ENCODE measurements around the gene ATOH8. TPM values are rescaled to one million over a fixed set of nuclear protein-coding genes. Genes with fewer than 3 reads are reported as not detected.

The ATOH8 gene
- total RNA-seq, 2 donors from 2014 or later = 40.1 to 49.8 TPM

GRCh38 chr2:85760371-85760770 lies 6.6 kb downstream of the ATOH8 start:
- DNase-seq (ENCODE audit: low spot score) = no peak
- Histone ChIP-seq H3K4me1 (replicated peaks) (no peaks in the 10 kb centered on the region), H3K27ac (no peak overlapping the region), H3K4me3 (no peak overlapping the region), H3K9me3 (no peaks in the 10 kb centered on the region), H3K36me3 (no peaks in the 10 kb centered on the region), H3K27me3 (replicated peaks; ENCODE audit: insufficient read depth) (no peaks in the 10 kb centered on the region)
- intact Hi-C loops (cut with DNase I) = no loop called here
- no peak for TF ChIP-seq CTCF (IDR thresholded peaks at IDR 0.05)
- TF ChIP-seq POLR2A (IDR thresholded peaks at IDR 0.05) = no peak
- TF ChIP-seq POLR2AphosphoS5 (IDR thresholded peaks at IDR 0.05) = no peak
- WGBS = 67% methylated on average over 6 of the region's 6 CpGs

- no peaks in the 10 kb centered on the region for H3K9me3 ChIP-seq
- H3K4me1 ChIP-seq (replicated peaks) = no peaks in the 10 kb centered on the region
- H3K36me3 ChIP-seq = no peaks in the 10 kb centered on the region
- H3K27ac ChIP-seq = no peak overlapping the region
- DNase-seq (ENCODE audit: low spot score) = no peak
- intact Hi-C loops (cut with DNase I) = no loop called here
- TF ChIP-seq POLR2AphosphoS5 (IDR thresholded peaks at IDR 0.05) (no peak), POLR2A (IDR thresholded peaks at IDR 0.05) (no peak), CTCF (IDR thresholded peaks at IDR 0.05) (no peak)
- H3K4me3 ChIP-seq = no peak overlapping the region
- no peaks in the 10 kb centered on the region for H3K27me3 ChIP-seq (replicated peaks; ENCODE audit: insufficient read depth)
- WGBS = 85% methylated on average over 8 of the region's 8 CpGs
These were observed 7.1 kb downstream of the ATOH8 start for GRCh38 chr2:85760872-85761271.

GRCh38 chr2:85761512-85761944 lies 7.7 kb downstream of the ATOH8 start:
- H3K27ac ChIP-seq = no peak overlapping the region
- H3K9me3 ChIP-seq = no peaks in the 10 kb centered on the region
- H3K27me3 ChIP-seq (replicated peaks; ENCODE audit: insufficient read depth) = no peaks in the 10 kb centered on the region
- no peak for TF ChIP-seq POLR2AphosphoS5 (IDR thresholded peaks at IDR 0.05)
- no peak for TF ChIP-seq POLR2A (IDR thresholded peaks at IDR 0.05)
- TF ChIP-seq CTCF (IDR thresholded peaks at IDR 0.05) = no peak
- no peaks in the 10 kb centered on the region for H3K36me3 ChIP-seq
- intact Hi-C loops (cut with DNase I) = no loop called here
- no peak overlapping the region for H3K4me3 ChIP-seq
- DNase-seq (ENCODE audit: low spot score) = no peak
- no peaks in the 10 kb centered on the region for H3K4me1 ChIP-seq (replicated peaks)
- WGBS = 75% methylated on average over 3 of the region's 3 CpGs

GRCh38 chr2:85761946-85762345 lies 8.2 kb downstream of the ATOH8 start:
- no peak for DNase-seq (ENCODE audit: low spot score)
- no peak overlapping the region for H3K4me3 ChIP-seq
- no peak for TF ChIP-seq POLR2AphosphoS5 (IDR thresholded peaks at IDR 0.05)
- no peak for TF ChIP-seq CTCF (IDR thresholded peaks at IDR 0.05)
- no peaks in the 10 kb centered on the region for H3K36me3 ChIP-seq
- 87% methylated on average over 4 of the region's 4 CpGs for WGBS
- no peak overlapping the region for H3K27ac ChIP-seq
- no peaks in the 10 kb centered on the region for H3K9me3 ChIP-seq
- intact Hi-C loops (cut with DNase I) = no loop called here
- H3K4me1 ChIP-seq (replicated peaks) = no peaks in the 10 kb centered on the region
- no peaks in the 10 kb centered on the region for H3K27me3 ChIP-seq (replicated peaks; ENCODE audit: insufficient read depth)

GRCh38 chr2:85763132-85763531 lies 9.3 kb downstream of the ATOH8 start:
- WGBS = 83% methylated on average over 4 of the region's 4 CpGs
- Histone ChIP-seq H3K9me3 (no peaks in the 10 kb centered on the region), H3K4me3 (no peak overlapping the region), H3K4me1 (replicated peaks) (no peaks in the 10 kb centered on the region), H3K36me3 (no peaks in the 10 kb centered on the region), H3K27ac (no peak overlapping the region), H3K27me3 (replicated peaks; ENCODE audit: insufficient read depth) (no peaks in the 10 kb centered on the region)
- intact Hi-C loops (cut with DNase I) = no loop called here
- DNase-seq (ENCODE audit: low spot score) = no peak
- no peak for TF ChIP-seq POLR2A (IDR thresholded peaks at IDR 0.05)

All from prostate gland (tissue), 2 donors.